Right lobe of liver (tissue), 4 donors: Measurements from ENCODE around the gene CCDC30.

ENCODE experiments used
- POLR2A ChIP-seq: fragments of 450-650 bp; IDR thresholded peaks from one replicate; pipeline ENCODE4 v1.6.1; 2017; ENCODE audit warnings: antibody characterized with exemption, mild to moderate bottlenecking
- TF ChIP-seq, protein P1 (sequence below), 4 donors: fragments of 200-600 bp in 3 of 4; fragments of 450-650 bp in 1 of 4; IDR thresholded peaks; one replicate each; pipeline versions ENCODE4 v1.5.1 to v1.8.0; 2016 to 2022; ENCODE audit warnings: antibody characterized with exemption in 4 of 4, mild to moderate bottlenecking in 2 of 4
- donor health status: DM: no; HTN: no; CAD: no.
- donor health status: DM: no; HTN: no; CAD: no.
- donor health status: DM: no; HTN: yes; CAD: no.

DNA sequence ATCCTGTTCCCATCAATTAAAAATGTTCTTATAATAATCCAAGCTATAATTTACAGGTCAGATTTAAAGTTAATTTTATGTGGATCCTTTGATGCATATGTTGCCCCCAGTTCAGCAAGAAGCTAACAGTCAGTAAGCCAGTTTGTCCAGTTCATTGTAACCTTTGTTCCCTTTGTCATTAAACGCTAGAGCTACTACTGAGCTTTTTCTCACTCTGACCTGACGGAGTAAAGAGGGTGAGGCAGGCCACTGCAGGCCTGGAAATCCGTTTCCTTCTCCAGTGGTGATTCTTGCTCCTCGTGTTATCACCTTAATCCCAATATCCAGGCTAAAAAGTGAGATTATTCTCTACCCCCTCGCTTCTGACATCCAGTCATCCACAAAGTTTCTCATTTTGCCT, 229.4 kb downstream of the CCDC30 start:
- TF ChIP-seq, protein P1, sequence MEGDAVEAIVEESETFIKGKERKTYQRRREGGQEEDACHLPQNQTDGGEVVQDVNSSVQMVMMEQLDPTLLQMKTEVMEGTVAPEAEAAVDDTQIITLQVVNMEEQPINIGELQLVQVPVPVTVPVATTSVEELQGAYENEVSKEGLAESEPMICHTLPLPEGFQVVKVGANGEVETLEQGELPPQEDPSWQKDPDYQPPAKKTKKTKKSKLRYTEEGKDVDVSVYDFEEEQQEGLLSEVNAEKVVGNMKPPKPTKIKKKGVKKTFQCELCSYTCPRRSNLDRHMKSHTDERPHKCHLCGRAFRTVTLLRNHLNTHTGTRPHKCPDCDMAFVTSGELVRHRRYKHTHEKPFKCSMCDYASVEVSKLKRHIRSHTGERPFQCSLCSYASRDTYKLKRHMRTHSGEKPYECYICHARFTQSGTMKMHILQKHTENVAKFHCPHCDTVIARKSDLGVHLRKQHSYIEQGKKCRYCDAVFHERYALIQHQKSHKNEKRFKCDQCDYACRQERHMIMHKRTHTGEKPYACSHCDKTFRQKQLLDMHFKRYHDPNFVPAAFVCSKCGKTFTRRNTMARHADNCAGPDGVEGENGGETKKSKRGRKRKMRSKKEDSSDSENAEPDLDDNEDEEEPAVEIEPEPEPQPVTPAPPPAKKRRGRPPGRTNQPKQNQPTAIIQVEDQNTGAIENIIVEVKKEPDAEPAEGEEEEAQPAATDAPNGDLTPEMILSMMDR (IDR thresholded peaks at IDR 0.05), result no peak
- no peak for TF ChIP-seq POLR2A
